ENCODE measurements around the gene RCBTB1.
"Not testable (repeated sequence)": the region's sequence is repeated elsewhere in the genome, so short reads cannot be mapped to it uniquely, and the experiment has no call there.

The RCBTB1 gene

GRCh38 chr13:49602005-49602404, 16.6 kb upstream of the RCBTB1 start:
- DNase-seq (ENCODE audit: low spot score), result no peak
- no peak for TF ChIP-seq CTCF (IDR thresholded peaks at IDR 0.05; ENCODE audit: extremely low read depth, missing control alignments)

- TF ChIP-seq CTCF (IDR thresholded peaks at IDR 0.05; ENCODE audit: extremely low read depth, missing control alignments), result no peak
- DNase-seq (ENCODE audit: low spot score), result no peak
These were observed 11.8 kb upstream of the RCBTB1 start for GRCh38 chr13:49597043-49597641.

GRCh38 chr13:49596221-49596620, 10.9 kb upstream of the RCBTB1 start:
- TF ChIP-seq CTCF (IDR thresholded peaks at IDR 0.05; ENCODE audit: extremely low read depth, missing control alignments), result no peak

GRCh38 chr13:49594576-49594975, 9.2 kb upstream of the RCBTB1 start:
- DNase-seq (ENCODE audit: low spot score), result no peak

More at GRCh38 chr13:49596221-49596620, 10.9 kb upstream of the RCBTB1 start:
- DNase-seq (ENCODE audit: low spot score), result no peak

GRCh38 chr13:49593876-49594275, 8.5 kb upstream of the RCBTB1 start:
- DNase-seq (ENCODE audit: low spot score), result not testable (repeated sequence)

More at GRCh38 chr13:49594576-49594975, 9.2 kb upstream of the RCBTB1 start:
- no peak for TF ChIP-seq CTCF (IDR thresholded peaks at IDR 0.05; ENCODE audit: extremely low read depth, missing control alignments)

GRCh38 chr13:49590714-49591113, 5.4 kb upstream of the RCBTB1 start:
- not testable (repeated sequence) for DNase-seq (ENCODE audit: low spot score)

- DNase-seq (ENCODE audit: low spot score), result no peak
These were observed 2.0 kb upstream of the RCBTB1 start for GRCh38 chr13:49587311-49587847.

GRCh38 chr13:49586717-49587116, 1.4 kb upstream of the RCBTB1 start:
- DNase-seq (ENCODE audit: low spot score), result no peak
- TF ChIP-seq CTCF (IDR thresholded peaks at IDR 0.05; ENCODE audit: extremely low read depth, missing control alignments), result no peak

More at GRCh38 chr13:49587311-49587847, 2.0 kb upstream of the RCBTB1 start:
- no peak for TF ChIP-seq CTCF (IDR thresholded peaks at IDR 0.05; ENCODE audit: extremely low read depth, missing control alignments)
